ENCODE data around the gene EFNA2. TPM values are rescaled to one million over a fixed set of nuclear protein-coding genes. Genes with fewer than 3 reads are reported as not detected.

The EFNA2 gene
- total RNA-seq, 1 donor from 2014 or later: not detected

GRCh38 chr19:1279782-1280341 is 5.8 kb upstream of the EFNA2 start:
- TF ChIP-seq POLR2AphosphoS5 (IDR thresholded peaks at IDR 0.05; ENCODE audit: insufficient read depth in 1 of 2, low read depth in 1 of 2): peak; percentile 29 to 37
- peak; percentile 80 to 90 (median 85) for TF ChIP-seq CTCF (IDR thresholded peaks at IDR 0.05)
- no peak for TF ChIP-seq POLR2A (IDR thresholded peaks at IDR 0.05)
- H3K9me3 ChIP-seq: no peaks in the 10 kb centered on the region
- no peak for DNase-seq (ENCODE audit: extremely low spot score in 2 of 2)
- H3K4me3 ChIP-seq: no peak overlapping the region
- intact Hi-C loops (cut with DNase I): loop anchor here (10.0 kb wide), 2 partner anchors 105 to 165 kb away; partner anchors contain the start of gene NDUFS7
- H3K4me1 ChIP-seq: peaks cover 16% of the 10 kb centered on the region
- H3K27me3 ChIP-seq: no peaks in the 10 kb centered on the region
- H3K36me3 ChIP-seq: peaks cover 0 to 22% of the 10 kb centered on the region in 2 donors
- H3K27ac ChIP-seq: no peak overlapping the region

DNA sequence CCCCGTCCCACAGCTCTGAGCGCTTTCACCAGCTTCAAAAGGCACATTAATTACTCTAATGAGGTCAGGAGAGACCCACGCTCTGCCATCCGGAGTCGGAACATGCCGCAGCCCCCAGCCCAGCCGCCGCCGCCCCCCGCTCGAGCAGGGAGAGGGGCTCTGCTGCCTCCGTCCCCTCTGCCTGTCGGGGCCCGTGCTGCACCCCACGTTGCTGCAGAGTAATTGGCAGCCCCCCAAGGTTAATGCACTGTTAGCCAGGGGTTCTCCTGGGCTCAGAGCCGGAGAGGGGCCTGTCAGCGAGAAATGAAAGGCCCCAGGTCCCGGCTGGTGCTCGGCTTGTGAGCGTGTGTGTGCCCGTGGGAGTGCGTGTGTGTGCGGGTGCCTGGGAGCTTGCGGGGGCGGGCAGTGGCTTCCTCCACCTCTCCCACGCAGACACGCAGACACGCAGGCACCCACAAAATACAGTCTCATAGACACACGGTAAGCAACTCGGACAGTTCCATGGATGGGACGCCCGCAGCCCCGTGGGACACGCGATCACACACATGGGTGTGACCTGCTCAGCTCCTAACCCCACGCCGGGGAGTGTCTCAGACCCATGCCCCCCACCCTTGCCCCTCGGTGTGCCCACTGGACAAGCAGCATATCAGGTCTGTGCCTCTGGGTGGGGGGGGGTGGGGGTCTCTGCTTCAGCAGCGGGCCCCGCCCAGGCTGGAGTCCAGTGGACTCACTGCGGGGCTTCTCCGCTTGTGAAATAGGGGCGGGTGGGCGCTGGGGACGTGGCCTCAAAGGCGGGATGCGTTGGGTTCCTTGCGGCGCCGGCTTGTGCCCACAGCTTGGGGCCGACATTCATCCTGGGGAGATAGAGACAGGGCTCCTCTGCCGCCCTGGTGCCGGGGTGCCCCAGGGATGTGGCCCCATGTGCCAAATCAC is 4.8 kb upstream of the EFNA2 start:
- H3K4me1 ChIP-seq: peaks cover 17% of the 10 kb centered on the region
- intact Hi-C loops (cut with DNase I): no loop called here
- no peaks in the 10 kb centered on the region for H3K9me3 ChIP-seq

DNA sequence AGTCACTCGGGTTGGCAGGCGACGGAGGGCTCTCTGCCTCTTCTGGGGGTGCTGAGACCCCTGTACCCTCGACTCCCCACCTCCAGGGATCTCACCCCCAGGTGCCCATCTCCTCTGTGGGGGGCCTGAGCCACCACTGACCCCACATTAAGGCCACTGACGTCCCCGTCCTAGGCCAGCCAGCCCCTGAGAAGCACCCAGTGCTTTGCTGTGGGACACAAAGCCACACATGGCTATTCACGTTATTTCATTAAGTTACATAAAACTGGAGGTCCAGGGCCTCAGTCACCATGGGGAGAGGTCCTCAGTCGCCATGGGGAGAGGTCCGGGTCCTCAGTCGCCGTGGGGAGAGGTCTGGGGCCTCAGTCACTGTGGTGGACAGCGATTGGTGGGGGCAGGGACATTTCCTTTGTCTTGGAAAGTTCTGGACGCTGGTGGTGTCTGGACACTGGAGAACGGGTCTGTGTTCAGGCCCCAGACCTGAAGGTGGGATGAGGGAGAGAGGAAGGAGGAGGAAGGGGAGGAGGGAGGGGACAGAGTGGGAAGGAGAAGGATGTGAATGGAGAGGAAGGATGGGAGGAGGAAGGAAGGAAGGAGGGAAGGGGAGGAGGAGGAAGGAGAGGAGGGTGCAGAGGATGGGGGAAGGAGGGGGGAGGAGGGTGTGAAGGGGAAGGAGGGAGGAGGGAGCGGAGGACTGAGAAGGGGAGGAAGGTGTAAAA is 3.9 kb upstream of the EFNA2 start:
- Histone ChIP-seq H3K4me1 (peaks cover 13% of the 10 kb centered on the region), H3K9me3 (no peaks in the 10 kb centered on the region), H3K27me3 (peaks cover 2% of the 10 kb centered on the region), H3K4me3 (no peak overlapping the region), H3K36me3 (peaks cover 0 to 19% of the 10 kb centered on the region in 2 donors), H3K27ac (no peak overlapping the region)
- intact Hi-C loops (cut with DNase I): no loop called here
- DNase-seq (ENCODE audit: extremely low spot score in 2 of 2): no peak
- TF ChIP-seq POLR2AphosphoS5 (IDR thresholded peaks at IDR 0.05; ENCODE audit: insufficient read depth in 1 of 2, low read depth in 1 of 2) (no peak), CTCF (IDR thresholded peaks at IDR 0.05) (no peak), POLR2A (IDR thresholded peaks at IDR 0.05) (no peak)

More for the DNA sequence above, 4.8 kb upstream of the EFNA2 start:
- H3K4me3 ChIP-seq: no peak overlapping the region
- no peak for DNase-seq (ENCODE audit: extremely low spot score in 2 of 2)
- no peak overlapping the region for H3K27ac ChIP-seq
- no peaks in the 10 kb centered on the region for H3K27me3 ChIP-seq
- peaks cover 0 to 19% of the 10 kb centered on the region in 2 donors for H3K36me3 ChIP-seq
- TF ChIP-seq POLR2A (IDR thresholded peaks at IDR 0.05) (no peak), CTCF (IDR thresholded peaks at IDR 0.05) (no peak), POLR2AphosphoS5 (IDR thresholded peaks at IDR 0.05; ENCODE audit: insufficient read depth in 1 of 2, low read depth in 1 of 2) (no peak)

GRCh38 chr19:1282588-1283206 is 3.0 kb upstream of the EFNA2 start:
- TF ChIP-seq CTCF (IDR thresholded peaks at IDR 0.05): no peak
- TF ChIP-seq POLR2AphosphoS5 (IDR thresholded peaks at IDR 0.05; ENCODE audit: insufficient read depth in 1 of 2, low read depth in 1 of 2): no peak
- TF ChIP-seq POLR2A (IDR thresholded peaks at IDR 0.05): no peak
- H3K27ac ChIP-seq: no peak overlapping the region
- DNase-seq (ENCODE audit: extremely low spot score in 2 of 2): no peak
- H3K4me1 ChIP-seq: peaks cover 19% of the 10 kb centered on the region
- intact Hi-C loops (cut with DNase I): no loop called here
- peaks cover 0 to 13% of the 10 kb centered on the region in 2 donors for H3K36me3 ChIP-seq
- H3K9me3 ChIP-seq: no peaks in the 10 kb centered on the region
- H3K4me3 ChIP-seq: no peak overlapping the region
- H3K27me3 ChIP-seq: peaks cover 10% of the 10 kb centered on the region

Measured in vagina (tissue), 2 donors.